Psoas muscle (tissue), 8 donors: Measurements from ENCODE around the gene CLDN1. TPM values are rescaled to one million over a fixed set of nuclear protein-coding genes. Genes with fewer than 3 reads are reported as not detected.

Experiments used
- ATAC-seq, 4 donors: fragments of 200-7000 bp; cut with Tn5 transposase; one replicate each; pipeline ENCODE4 v1.9.1; 2020; ENCODE audit warnings: moderate library complexity in 3 of 4, mild to moderate bottlenecking in 2 of 4
- DNase-seq, 2 donors: peaks; one replicate each; pipeline ENCODE4 v3.0.0-alpha.2; 2020
- H3K27ac ChIP-seq: fragments of 200-600 bp; one replicate; pipeline ENCODE4 v1.8.0; 2022
- H3K27me3 ChIP-seq, 3 donors: fragments of 200-600 bp in 1 of 3; one replicate each; pipeline versions ENCODE4 v1.6.1 to v1.8.0; 2013 to 2022; ENCODE audit warnings: low read length in 2 of 3, mild to moderate bottlenecking in 2 of 3, moderate library complexity in 1 of 3; ENCODE audit not compliant: insufficient read depth in 3 of 3
- H3K36me3 ChIP-seq, 2 donors: fragments of 200-600 bp in 1 of 2; one replicate each; pipeline versions ENCODE4 v1.6.1 to v1.8.0; 2013 to 2022; ENCODE audit warnings: low read depth in 1 of 2, mild to moderate bottlenecking in 1 of 2, moderate library complexity in 1 of 2; ENCODE audit not compliant: insufficient read depth in 1 of 2
- H3K4me1 ChIP-seq: fragments of 200-600 bp; one replicate; pipeline ENCODE4 v1.8.0; 2022
- H3K4me3 ChIP-seq: fragments of 200-600 bp; one replicate; pipeline ENCODE4 v1.8.0; 2022; ENCODE audit warnings: mild to moderate bottlenecking
- H3K9me3 ChIP-seq: fragments of 200-600 bp; one replicate; pipeline ENCODE4 v1.8.0; 2022
- WGBS, 3 donors: extraction: QIAGEN DNeasy Blood & Tissue Kit; methylation state at CpG; one replicate each; pipeline versions ENCODE4 v1.1.6 to v1.1.7; 2013; 5-methylcytosine and 5-hydroxymethylcytosine counted together
- intact Hi-C, 2 donors: fragments of 100-400 bp; cut with DNase I; formaldehyde crosslinking; loops; one replicate each; pipeline versions ENCODE4 v1.11.0 to v1.14.2; 2022
- polyA plus RNA-seq, 3 donors: library from polyadenylated mRNA; stranded (reverse); fragments of 200-250 nt; gene quantifications; one replicate each; pipeline ENCODE4 v1.2.3, GENCODE V29; 2013
- total RNA-seq, 4 donors: library from RNA; stranded (reverse); fragmentation: NEBNext Ultra II Directional in 2 of 4; extraction: Animal tissue kit (Norgen Biotek cat#: 25700) in 2 of 4; gene quantifications; one replicate each; pipeline versions ENCODE4 v1.2.1 to v1.2.4, GENCODE V29; 2021 to 2023
- TF ChIP-seq, protein P1 (sequence below): fragments of 200-600 bp; IDR thresholded peaks from one replicate; pipeline ENCODE4 v1.8.0; 2022; ENCODE audit warnings: antibody characterized with exemption
- donor health status: healthy with polysubstance abuse.
- donor health status: DM: no; HTN: no; CAD: no; lungs with moderate emphysema.
- donor health status: Bipolar disorder and iron deficiency.
- donor health status: healthy.
- donor health status: DM: yes; HTN: yes; CAD: no.
- donor health status: DM: no; HTN: no; CAD: no.
- donor health status: DM: no; HTN: no; CAD: no.
- donor health status: DM: yes; HTN: yes; CAD: no.

Gene CLDN1
- total and polyA plus RNA-seq, 7 donors = 0.25 to 0.62 (median 0.37) TPM; not detected in 1

DNA sequence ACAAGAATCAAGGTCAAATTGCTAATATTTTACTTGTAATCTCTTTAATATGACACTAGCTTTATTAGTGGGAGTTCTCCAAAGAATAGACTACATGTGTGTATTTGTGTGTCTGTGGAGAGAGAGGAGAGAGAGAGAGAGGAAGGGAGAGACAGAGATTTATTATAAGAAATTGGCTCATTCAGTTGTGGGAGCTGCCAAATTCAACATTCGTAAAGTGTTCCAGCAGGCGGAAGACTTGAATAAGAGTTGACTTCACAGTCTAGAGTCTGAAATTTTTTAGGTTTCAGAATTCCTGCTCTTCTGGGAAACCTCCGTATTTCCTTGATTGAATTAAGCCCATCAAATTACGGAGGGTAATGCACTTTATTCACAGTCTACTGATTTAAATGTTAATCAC is 4.7 kb upstream of the CLDN1 start:
- TF ChIP-seq, protein P1, sequence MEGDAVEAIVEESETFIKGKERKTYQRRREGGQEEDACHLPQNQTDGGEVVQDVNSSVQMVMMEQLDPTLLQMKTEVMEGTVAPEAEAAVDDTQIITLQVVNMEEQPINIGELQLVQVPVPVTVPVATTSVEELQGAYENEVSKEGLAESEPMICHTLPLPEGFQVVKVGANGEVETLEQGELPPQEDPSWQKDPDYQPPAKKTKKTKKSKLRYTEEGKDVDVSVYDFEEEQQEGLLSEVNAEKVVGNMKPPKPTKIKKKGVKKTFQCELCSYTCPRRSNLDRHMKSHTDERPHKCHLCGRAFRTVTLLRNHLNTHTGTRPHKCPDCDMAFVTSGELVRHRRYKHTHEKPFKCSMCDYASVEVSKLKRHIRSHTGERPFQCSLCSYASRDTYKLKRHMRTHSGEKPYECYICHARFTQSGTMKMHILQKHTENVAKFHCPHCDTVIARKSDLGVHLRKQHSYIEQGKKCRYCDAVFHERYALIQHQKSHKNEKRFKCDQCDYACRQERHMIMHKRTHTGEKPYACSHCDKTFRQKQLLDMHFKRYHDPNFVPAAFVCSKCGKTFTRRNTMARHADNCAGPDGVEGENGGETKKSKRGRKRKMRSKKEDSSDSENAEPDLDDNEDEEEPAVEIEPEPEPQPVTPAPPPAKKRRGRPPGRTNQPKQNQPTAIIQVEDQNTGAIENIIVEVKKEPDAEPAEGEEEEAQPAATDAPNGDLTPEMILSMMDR = no peak
- DNase-seq = no peak
- H3K9me3 ChIP-seq = no peaks in the 10 kb centered on the region
- WGBS, 3 donors = 8 to 18% (median 12%) methylated on average over 4 of the region's 4 CpGs
- intact Hi-C loops = no loop called here
- ATAC-seq = peak in 3 of 4 donors; percentile 32 to 55 (median 50)
- no peaks in the 10 kb centered on the region for H3K27me3 ChIP-seq
- no peak overlapping the region for H3K4me3 ChIP-seq
- no peak overlapping the region for H3K27ac ChIP-seq
- H3K36me3 ChIP-seq = no peaks in the 10 kb centered on the region
- no peaks in the 10 kb centered on the region for H3K4me1 ChIP-seq

DNA sequence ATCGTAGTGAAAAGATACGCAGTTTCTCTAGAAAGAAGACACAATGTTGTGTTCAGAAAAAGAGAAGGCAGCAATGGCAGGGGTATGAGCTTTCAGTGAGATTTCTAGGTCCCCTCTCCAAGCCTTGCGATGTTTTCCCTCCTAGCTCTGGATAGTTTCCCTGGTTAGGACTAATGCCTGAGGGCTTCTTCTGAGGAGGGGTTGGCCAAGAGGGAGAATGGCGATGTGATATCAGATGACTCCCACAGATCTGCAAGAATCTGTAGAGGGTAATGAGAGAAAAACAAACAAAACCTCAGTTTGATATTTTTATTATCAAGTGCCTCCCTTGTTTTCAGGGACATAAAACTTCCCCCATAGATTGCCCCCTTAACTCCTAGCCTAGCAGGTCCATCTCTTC is 4.1 kb upstream of the CLDN1 start:
- no peak overlapping the region for H3K27ac ChIP-seq

DNA sequence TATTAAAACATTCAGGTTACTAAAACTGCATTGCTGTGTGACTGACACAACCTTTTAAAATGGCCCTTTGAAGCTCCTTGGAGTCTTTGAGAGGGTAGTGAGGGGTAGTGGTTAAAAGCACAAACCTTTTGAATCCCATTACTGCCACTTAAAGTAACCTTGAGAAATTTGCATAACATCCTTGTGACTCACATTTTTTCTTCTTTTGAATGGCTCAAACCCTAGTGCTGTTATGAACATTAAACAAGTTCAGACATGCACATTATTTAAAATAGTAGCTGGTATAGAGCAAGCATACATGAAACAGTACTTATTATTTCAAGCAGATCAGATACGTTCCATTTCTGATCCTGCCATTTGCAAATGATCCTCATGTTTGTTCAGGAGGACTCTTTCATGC is 3.7 kb upstream of the CLDN1 start:
- DNase-seq = no peak
- no peaks in the 10 kb centered on the region for H3K9me3 ChIP-seq
- H3K4me1 ChIP-seq = no peaks in the 10 kb centered on the region
- H3K4me3 ChIP-seq = no peak overlapping the region
- intact Hi-C loops = no loop called here
- H3K36me3 ChIP-seq = no peaks in the 10 kb centered on the region
- H3K27ac ChIP-seq = no peak overlapping the region
- 81 to 90% (median 85%) methylated on average over 1 of the region's 1 CpG for WGBS, 3 donors
- TF ChIP-seq, protein P1 = no peak
- ATAC-seq = no peak
- H3K27me3 ChIP-seq = no peaks in the 10 kb centered on the region

More for the DNA sequence above, 4.1 kb upstream of the CLDN1 start:
- Histone ChIP-seq H3K27me3 (no peaks in the 10 kb centered on the region), H3K4me3 (no peak overlapping the region), H3K36me3 (no peaks in the 10 kb centered on the region), H3K4me1 (no peaks in the 10 kb centered on the region), H3K9me3 (no peaks in the 10 kb centered on the region)
- intact Hi-C loops = no loop called here
- ATAC-seq = no peak
- WGBS, 3 donors = 88 to 94% (median 93%) methylated on average over 4 of the region's 4 CpGs
- no peak for DNase-seq
- TF ChIP-seq, protein P1 = no peak

DNA sequence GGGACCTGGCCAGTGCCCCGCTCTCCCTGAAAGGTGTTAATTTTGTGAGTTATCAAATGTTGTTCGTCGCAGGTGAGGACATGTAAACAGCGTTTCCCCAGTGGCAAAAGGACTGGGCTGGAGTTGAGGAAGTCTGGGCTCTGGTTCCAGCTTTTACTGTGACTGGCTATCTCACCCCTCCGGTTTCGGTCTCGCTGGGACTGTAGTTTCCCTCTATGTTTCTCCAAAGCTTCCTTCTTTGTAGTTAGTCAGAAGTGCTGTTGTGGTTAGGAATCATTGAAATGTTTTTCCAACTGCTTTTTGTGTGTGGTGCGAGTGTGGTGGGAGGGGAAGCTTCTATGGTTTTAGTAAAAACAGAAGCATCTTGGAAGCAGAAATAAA is 990 bp upstream of the CLDN1 start:
- intact Hi-C loops = loop anchor here (5.0 kb wide), 4 partner anchors 96 to 361 kb away; no protein-coding TSS in a partner anchor
- WGBS, 3 donors = 76 to 77% (median 77%) methylated on average over 8 of the region's 8 CpGs
- H3K4me3 ChIP-seq = no peak overlapping the region
- no peaks in the 10 kb centered on the region for H3K9me3 ChIP-seq
- H3K27me3 ChIP-seq = no peaks in the 10 kb centered on the region
- no peak for ATAC-seq
- no peak for DNase-seq
- H3K27ac ChIP-seq = no peak overlapping the region
- no peaks in the 10 kb centered on the region for H3K4me1 ChIP-seq
- no peaks in the 10 kb centered on the region for H3K36me3 ChIP-seq
- TF ChIP-seq, protein P1 = no peak

DNA sequence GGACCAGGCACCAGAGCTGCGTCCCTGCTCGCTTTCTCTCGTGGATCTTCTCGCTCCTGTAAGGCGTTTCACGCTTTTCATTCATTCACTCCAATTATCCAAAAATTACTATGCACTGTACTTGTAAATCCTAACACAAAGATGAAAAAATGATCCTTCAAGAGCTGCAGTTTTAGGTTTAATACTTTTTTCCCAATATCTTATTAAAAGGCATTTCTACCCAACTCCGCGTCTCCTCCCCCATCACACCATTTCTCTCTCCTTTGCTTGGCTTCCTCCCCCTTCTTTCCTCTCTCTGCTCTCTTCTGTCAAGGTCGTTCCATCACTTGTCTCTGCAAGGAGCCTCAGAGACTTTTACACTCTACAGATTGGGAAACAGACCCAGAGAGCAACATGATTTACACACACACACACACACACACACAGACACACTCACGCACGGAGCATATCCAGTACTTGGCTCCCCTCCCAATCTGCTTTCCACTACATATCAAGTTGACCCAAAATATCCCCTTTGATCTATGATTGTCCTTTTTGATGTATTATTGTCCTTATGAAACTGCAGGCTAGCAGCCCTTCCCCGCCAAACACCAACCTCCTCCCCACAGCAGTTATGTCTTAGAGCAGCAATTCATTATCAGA is 479 bp upstream of the CLDN1 start:
- DNase-seq = no peak
- Histone ChIP-seq H3K4me1 (no peaks in the 10 kb centered on the region), H3K4me3 (peak overlapping the region; percentile 73), H3K27ac (no peak overlapping the region), H3K27me3 (no peaks in the 10 kb centered on the region), H3K36me3 (no peaks in the 10 kb centered on the region), H3K9me3 (no peaks in the 10 kb centered on the region)
- peak in 1 of 4 donors; percentile 21 for ATAC-seq
- WGBS, 3 donors = 13 to 16% (median 13%) methylated on average over 12 of the region's 12 CpGs
- intact Hi-C loops = loop anchor here (5.0 kb wide), 4 partner anchors 95 to 360 kb away; no protein-coding TSS in a partner anchor
- TF ChIP-seq, protein P1 = no peak
